D721Med (cell line): ENCODE results near the gene IFT22.
"Not testable (repeated sequence)": the region's sequence is repeated elsewhere in the genome, so short reads cannot be mapped to it uniquely, and the experiment has no call there.

Experiments used
- DNase-seq: peaks from one replicate; pipeline ENCODE4 v3.0.0; 2011; ENCODE audit warnings: low spot score; ENCODE audit not compliant: insufficient read length
- FAIRE-seq: peaks from 2 replicates; lab custom pipeline; 2011; peaks lifted over from hg19 to GRCh38; lab: Jason Lieb, UNC
- CTCF ChIP-seq: IDR thresholded peaks from 2 replicates; pipeline ENCODE4 v1.5.1; 2012; ENCODE audit warnings: mild to moderate bottlenecking, control low read depth; ENCODE audit not compliant: insufficient read depth; ENCODE audit errors: missing control alignments

IFT22 gene

GRCh38 chr7:101271021-101271420 is 50.6 kb downstream of the IFT22 start:
- FAIRE-seq: no peak
- TF ChIP-seq CTCF: no peak
- DNase-seq: no peak

GRCh38 chr7:101269664-101270063 is 51.9 kb downstream of the IFT22 start:
- TF ChIP-seq CTCF: no peak
- DNase-seq (no peak), FAIRE-seq (no peak)

GRCh38 chr7:101265622-101266516 is 55.7 kb downstream of the IFT22 start:
- no peak for FAIRE-seq
- no peak for TF ChIP-seq CTCF
- DNase-seq: no peak

GRCh38 chr7:101264102-101264706 is 57.4 kb downstream of the IFT22 start:
- FAIRE-seq, DNase-seq: not testable (repeated sequence)
